GM21526 (cell line): Measurements from ENCODE around the gene ITPR1.
A peak's percentile ranks its signal among the peaks of the same experiment; 100 is the strongest.

Source experiments
- ATAC-seq: cut with Tn5 transposase; IDR thresholded peaks from one replicate; pipeline ENCODE4 v1.9.1; 2021; ENCODE audit warnings: moderate library complexity; ENCODE audit not compliant: unreplicated experiment, low FRiP score

The ITPR1 gene

GRCh38 chr3:4629095-4630007 lies 136.2 kb downstream of the ITPR1 start:
- no peak for ATAC-seq

GRCh38 chr3:4633078-4634004 lies 140.2 kb downstream of the ITPR1 start:
- ATAC-seq, result peak; percentile 72

GRCh38 chr3:4634894-4635293 lies 141.7 kb downstream of the ITPR1 start:
- ATAC-seq, result no peak

GRCh38 chr3:4637265-4637664 lies 144.1 kb downstream of the ITPR1 start:
- ATAC-seq, result no peak

- ATAC-seq, result no peak
Observed at GRCh38 chr3:4641863-4642563, 148.9 kb downstream of the ITPR1 start.

- no peak for ATAC-seq
Observed at GRCh38 chr3:4642611-4643010, 149.5 kb downstream of the ITPR1 start.

- no peak for ATAC-seq
Observed at GRCh38 chr3:4643904-4644547, 150.9 kb downstream of the ITPR1 start.

GRCh38 chr3:4644951-4645350 lies 151.8 kb downstream of the ITPR1 start:
- no peak for ATAC-seq

- ATAC-seq, result no peak
Observed at GRCh38 chr3:4645468-4645867, 152.3 kb downstream of the ITPR1 start.

- ATAC-seq, result no peak
Observed at GRCh38 chr3:4647411-4647810, 154.3 kb downstream of the ITPR1 start.

- no peak for ATAC-seq
Observed at GRCh38 chr3:4655145-4656045, 162.2 kb downstream of the ITPR1 start.

- ATAC-seq, result no peak
Observed at GRCh38 chr3:4656059-4656458, 162.9 kb downstream of the ITPR1 start.

- ATAC-seq, result no peak
Observed at GRCh38 chr3:4656626-4657328, 163.6 kb downstream of the ITPR1 start.

- no peak for ATAC-seq
Observed at GRCh38 chr3:4660936-4661335, 167.8 kb downstream of the ITPR1 start.

- no peak for ATAC-seq
Observed at GRCh38 chr3:4664412-4664811, 171.3 kb downstream of the ITPR1 start.

GRCh38 chr3:4665197-4665596 lies 172.0 kb downstream of the ITPR1 start:
- ATAC-seq, result no peak

- ATAC-seq, result no peak
Observed at GRCh38 chr3:4666071-4666470, 172.9 kb downstream of the ITPR1 start.

- no peak for ATAC-seq
Observed at GRCh38 chr3:4670352-4670751, 177.2 kb downstream of the ITPR1 start.
